ENCODE measurements around the gene CACNA1C.

DNA sequence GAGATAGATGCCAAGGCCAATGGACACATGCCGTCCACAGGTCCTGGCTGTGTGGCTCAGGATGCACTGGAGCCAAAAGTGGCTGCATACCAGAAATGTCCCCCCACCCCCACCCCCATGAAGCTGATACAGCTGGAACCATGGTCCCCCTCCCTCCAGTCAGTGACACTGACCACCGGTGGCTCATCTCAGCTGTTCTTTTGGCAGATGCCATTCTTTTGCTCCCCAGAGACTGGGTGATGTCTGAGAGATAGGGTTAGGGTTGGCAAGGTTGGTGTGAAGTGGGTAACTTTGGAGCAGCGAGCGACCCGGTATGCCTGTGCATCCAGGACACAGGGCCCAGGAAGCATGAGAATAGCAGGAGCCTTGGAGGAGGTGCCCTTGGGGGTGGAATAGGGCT, 285.6 kb downstream of the CACNA1C start:
- TF ChIP-seq, protein P1, sequence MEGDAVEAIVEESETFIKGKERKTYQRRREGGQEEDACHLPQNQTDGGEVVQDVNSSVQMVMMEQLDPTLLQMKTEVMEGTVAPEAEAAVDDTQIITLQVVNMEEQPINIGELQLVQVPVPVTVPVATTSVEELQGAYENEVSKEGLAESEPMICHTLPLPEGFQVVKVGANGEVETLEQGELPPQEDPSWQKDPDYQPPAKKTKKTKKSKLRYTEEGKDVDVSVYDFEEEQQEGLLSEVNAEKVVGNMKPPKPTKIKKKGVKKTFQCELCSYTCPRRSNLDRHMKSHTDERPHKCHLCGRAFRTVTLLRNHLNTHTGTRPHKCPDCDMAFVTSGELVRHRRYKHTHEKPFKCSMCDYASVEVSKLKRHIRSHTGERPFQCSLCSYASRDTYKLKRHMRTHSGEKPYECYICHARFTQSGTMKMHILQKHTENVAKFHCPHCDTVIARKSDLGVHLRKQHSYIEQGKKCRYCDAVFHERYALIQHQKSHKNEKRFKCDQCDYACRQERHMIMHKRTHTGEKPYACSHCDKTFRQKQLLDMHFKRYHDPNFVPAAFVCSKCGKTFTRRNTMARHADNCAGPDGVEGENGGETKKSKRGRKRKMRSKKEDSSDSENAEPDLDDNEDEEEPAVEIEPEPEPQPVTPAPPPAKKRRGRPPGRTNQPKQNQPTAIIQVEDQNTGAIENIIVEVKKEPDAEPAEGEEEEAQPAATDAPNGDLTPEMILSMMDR (IDR thresholded peaks at IDR 0.05; ENCODE audit: low read depth, low read length, poor library complexity, severe bottlenecking) = no peak
- TF ChIP-seq EZH2phosphoT487 (IDR thresholded peaks at IDR 0.05; ENCODE audit: borderline replicate concordance, low read length) = no peak

All from DOHH2 (cell line).